Liver (tissue), 9 donors: ENCODE measurements around the gene RTN4RL2. TPM values are rescaled to one million over a fixed set of nuclear protein-coding genes. Genes with fewer than 3 reads are reported as not detected.

Experiments
- DNase-seq: peaks from one replicate; pipeline ENCODE4 v3.0.0-alpha.2; 2017; ENCODE audit warnings: low spot score
- H3K27ac ChIP-seq, 2 donors: one replicate each; pipeline ENCODE4 v1.7.0; 2013; ENCODE audit warnings: inconsistent platforms in 2 of 2, low read length in 2 of 2, control low read depth in 1 of 2, low read depth in 1 of 2, mild to moderate bottlenecking in 1 of 2
- H3K27me3 ChIP-seq, 4 donors: one replicate each; pipeline versions ENCODE4 v1.6.1 to v1.7.0; 2013; ENCODE audit warnings: low read length in 3 of 4, inconsistent platforms in 1 of 4, mild to moderate bottlenecking in 1 of 4, moderate library complexity in 1 of 4; ENCODE audit not compliant: control insufficient read depth in 4 of 4, insufficient read depth in 4 of 4
- H3K36me3 ChIP-seq, 4 donors: one replicate each; pipeline versions ENCODE4 v1.6.1 to v1.7.0; 2013; ENCODE audit warnings: low read length in 3 of 4, mild to moderate bottlenecking in 3 of 4, low read depth in 1 of 4, moderate library complexity in 1 of 4; ENCODE audit not compliant: control insufficient read depth in 4 of 4, insufficient read depth in 3 of 4
- H3K4me1 ChIP-seq, 4 donors: one replicate each; pipeline versions ENCODE4 v1.6.1 to v1.7.0; 2013; ENCODE audit warnings: low read length in 3 of 4, mild to moderate bottlenecking in 3 of 4, moderate library complexity in 1 of 4; ENCODE audit not compliant: control insufficient read depth in 4 of 4, insufficient read depth in 4 of 4
- H3K4me3 ChIP-seq, 3 donors: one replicate each; pipeline versions ENCODE4 v1.6.1 to v1.7.0; 2013; ENCODE audit warnings: low read length in 3 of 3, control low read depth in 1 of 3, low read depth in 1 of 3, mild to moderate bottlenecking in 1 of 3
- H3K9ac ChIP-seq, 2 donors: one replicate each; pipeline ENCODE4 v1.7.0; 2013; ENCODE audit warnings: low read length in 2 of 2, mild to moderate bottlenecking in 2 of 2, moderate library complexity in 2 of 2, control low read depth in 1 of 2, low read depth in 1 of 2
- H3K9me3 ChIP-seq, 4 donors: one replicate each; pipeline versions ENCODE4 v1.6.1 to v1.7.0; 2013; ENCODE audit warnings: low read length in 3 of 4; ENCODE audit not compliant: control insufficient read depth in 4 of 4
- ATF3 ChIP-seq: IDR thresholded peaks from 2 replicates; pipeline ENCODE4 v1.6.1; 2016; ENCODE audit warnings: antibody characterized with exemption
- CTCF ChIP-seq: fragments of 150-350 bp; IDR thresholded peaks from 2 replicates; pipeline ENCODE4 v1.5.1; 2017; ENCODE audit warnings: improper control_type of control experiment, low read depth, low read length; ENCODE audit not compliant: missing input control
- EGR1 ChIP-seq, 2 donors: IDR thresholded peaks; 2 replicates each; pipeline ENCODE4 v1.6.1; 2016 to 2018; ENCODE audit warnings: antibody characterized with exemption in 2 of 2, low read depth in 2 of 2
- FOXA1 ChIP-seq: IDR thresholded peaks from 2 replicates; pipeline ENCODE4 v1.6.1; 2016; ENCODE audit warnings: antibody characterized with exemption
- FOXA2 ChIP-seq: IDR thresholded peaks from 2 replicates; pipeline ENCODE4 v1.6.1; 2016; ENCODE audit warnings: antibody characterized with exemption
- GABPA ChIP-seq, 2 donors: IDR thresholded peaks in 1 of 2; conservative IDR thresholded peaks in 1 of 2; 2 replicates each; pipeline ENCODE4 v1.6.1; 2016; ENCODE audit warnings: antibody characterized with exemption in 2 of 2, mild to moderate bottlenecking in 1 of 2, moderate library complexity in 1 of 2
- HNF4A ChIP-seq, 2 donors: conservative IDR thresholded peaks; 2 replicates each; pipeline ENCODE4 v1.6.1; 2016; ENCODE audit warnings: antibody characterized with exemption in 2 of 2, mild to moderate bottlenecking in 2 of 2
- HNF4G ChIP-seq: IDR thresholded peaks from 2 replicates; pipeline ENCODE4 v1.6.1; 2016; ENCODE audit warnings: antibody characterized with exemption
- JUND ChIP-seq, 2 donors: IDR thresholded peaks; 2 replicates each; pipeline ENCODE4 v1.6.1; 2016; ENCODE audit warnings: antibody characterized with exemption in 2 of 2
- MAX ChIP-seq: IDR thresholded peaks from 2 replicates; pipeline ENCODE4 v1.6.1; 2016; ENCODE audit warnings: antibody characterized with exemption
- NR2F2 ChIP-seq: IDR thresholded peaks from 2 replicates; pipeline ENCODE4 v1.6.1; 2016; ENCODE audit warnings: antibody characterized with exemption
- RAD21 ChIP-seq, 2 donors: IDR thresholded peaks; 2 replicates each; pipeline ENCODE4 v1.6.1; 2016; ENCODE audit warnings: antibody characterized with exemption in 2 of 2, mild to moderate bottlenecking in 2 of 2
- REST ChIP-seq: IDR thresholded peaks from 2 replicates; pipeline ENCODE4 v1.6.1; 2016; ENCODE audit warnings: antibody characterized with exemption, mild to moderate bottlenecking
- RXRA ChIP-seq, 2 donors: IDR thresholded peaks; 2 replicates each; pipeline ENCODE4 v1.6.1; 2017 to 2018; ENCODE audit warnings: antibody characterized with exemption in 2 of 2, mild to moderate bottlenecking in 1 of 2
- SP1 ChIP-seq: IDR thresholded peaks from 2 replicates; pipeline ENCODE4 v1.6.1; 2018; ENCODE audit warnings: antibody characterized with exemption, mild to moderate bottlenecking
- TAF1 ChIP-seq: conservative IDR thresholded peaks from 2 replicates; pipeline ENCODE4 v1.6.1; 2016; ENCODE audit warnings: antibody characterized with exemption, mild to moderate bottlenecking
- YY1 ChIP-seq: IDR thresholded peaks from 2 replicates; pipeline ENCODE4 v1.6.1; 2016; ENCODE audit warnings: antibody characterized with exemption, mild to moderate bottlenecking
- ZBTB33 ChIP-seq: IDR thresholded peaks from 2 replicates; pipeline ENCODE4 v1.6.1; 2016; ENCODE audit warnings: antibody characterized with exemption
- WGBS: extraction: QIAGEN DNeasy Blood & Tissue Kit; methylation state at CpG from one replicate; pipeline ENCODE4 v1.1.7; 2013; 5-methylcytosine and 5-hydroxymethylcytosine counted together
- polyA plus RNA-seq, 2 donors: library from polyadenylated mRNA; stranded (reverse) in 1 of 2; unstranded in 1 of 2; fragments of 200-250 nt in 1 of 2; fragments of >200 nt in 1 of 2; fragmentation: Nextera tagmentation in 1 of 2; extraction: Ambion mirVana in 1 of 2; gene quantifications; one replicate each; pipeline versions ENCODE4 v1.2.1 to v1.2.3, GENCODE V29; 2013 to 2015
- total RNA-seq, 2 donors: library from RNA; depleted of rRNA; stranded (reverse); fragments of >200 nt; gene quantifications; one replicate each; pipeline ENCODE4 v1.2.3, GENCODE V29; 2014
- donor health status: healthy.
- donor health status: healthy.
- donor health status: healthy.
- donor health status: healthy.
- donor health status: healthy.

RTN4RL2 gene
- total and polyA plus RNA-seq, 4 donors: 0.75 to 18.1 (median 3.2) TPM

GRCh38 chr11:57498540-57498939 lies 38.2 kb downstream of the RTN4RL2 start:
- peaks cover 44 to 93% (median 89%) of the 10 kb centered on the region in 4 donors for H3K4me1 ChIP-seq
- peak overlapping the region; percentile 58 to 74 for H3K27ac ChIP-seq
- H3K36me3 ChIP-seq: peaks cover 0 to 8% (median 4%) of the 10 kb centered on the region in 4 donors
- no peak for DNase-seq
- no peaks in the 10 kb centered on the region for H3K9me3 ChIP-seq
- H3K9ac ChIP-seq: no peak overlapping the region
- H3K4me3 ChIP-seq: no peak overlapping the region
- 38% methylated on average over 6 of the region's 6 CpGs for WGBS
- TF ChIP-seq ZBTB33: no peak
- TF ChIP-seq GABPA (IDR thresholded peaks at IDR 0.05 in 1 of 2, conservative IDR thresholded peaks at IDR 0.05 in 1 of 2): no peak
- no peak for TF ChIP-seq RAD21 (IDR thresholded peaks at IDR 0.05)
- TF ChIP-seq SP1: peak; percentile 55
- TF ChIP-seq EGR1 (IDR thresholded peaks at IDR 0.05; ENCODE audit: low read depth in 2 of 2): no peak
- no peak for TF ChIP-seq ATF3
- no peak for TF ChIP-seq CTCF
- no peak for TF ChIP-seq NR2F2
- TF ChIP-seq HNF4G: no peak
- TF ChIP-seq HNF4A (conservative IDR thresholded peaks at IDR 0.05): peak in 1 of 2 donors; percentile 54
- no peak for TF ChIP-seq JUND (IDR thresholded peaks at IDR 0.05)
- TF ChIP-seq MAX: no peak
- no peak for TF ChIP-seq YY1
- TF ChIP-seq REST: no peak
- peak; percentile 41 for TF ChIP-seq TAF1
- TF ChIP-seq RXRA (IDR thresholded peaks at IDR 0.05): peak; percentile 37 to 71
- no peak for TF ChIP-seq FOXA2
- peak; percentile 23 for TF ChIP-seq FOXA1
- H3K27me3 ChIP-seq: no peaks in the 10 kb centered on the region
